ENCODE results near the gene SPC24. TPM values are rescaled to one million over a fixed set of nuclear protein-coding genes. Genes with fewer than 3 reads are reported as not detected.
A peak's percentile ranks its signal among the peaks of the same experiment; 100 is the strongest.
"Not testable (repeated sequence)": the region's sequence is repeated elsewhere in the genome, so short reads cannot be mapped to it uniquely, and the experiment has no call there.

Gene SPC24
- total RNA-seq, 6 donors from 2014 or later, result 1.4 to 13.3 (median 2.1) TPM; not detected in 1

GRCh38 chr19:11164879-11165406, 9.4 kb upstream of the SPC24 start:
- TF ChIP-seq POLR2AphosphoS5 (IDR thresholded peaks at IDR 0.05) (peak in 1 of 2 donors; percentile 48), EP300 (IDR thresholded peaks at IDR 0.05) (no peak), POLR2A (IDR thresholded peaks at IDR 0.05) (no peak)
- TF ChIP-seq, protein P1, sequence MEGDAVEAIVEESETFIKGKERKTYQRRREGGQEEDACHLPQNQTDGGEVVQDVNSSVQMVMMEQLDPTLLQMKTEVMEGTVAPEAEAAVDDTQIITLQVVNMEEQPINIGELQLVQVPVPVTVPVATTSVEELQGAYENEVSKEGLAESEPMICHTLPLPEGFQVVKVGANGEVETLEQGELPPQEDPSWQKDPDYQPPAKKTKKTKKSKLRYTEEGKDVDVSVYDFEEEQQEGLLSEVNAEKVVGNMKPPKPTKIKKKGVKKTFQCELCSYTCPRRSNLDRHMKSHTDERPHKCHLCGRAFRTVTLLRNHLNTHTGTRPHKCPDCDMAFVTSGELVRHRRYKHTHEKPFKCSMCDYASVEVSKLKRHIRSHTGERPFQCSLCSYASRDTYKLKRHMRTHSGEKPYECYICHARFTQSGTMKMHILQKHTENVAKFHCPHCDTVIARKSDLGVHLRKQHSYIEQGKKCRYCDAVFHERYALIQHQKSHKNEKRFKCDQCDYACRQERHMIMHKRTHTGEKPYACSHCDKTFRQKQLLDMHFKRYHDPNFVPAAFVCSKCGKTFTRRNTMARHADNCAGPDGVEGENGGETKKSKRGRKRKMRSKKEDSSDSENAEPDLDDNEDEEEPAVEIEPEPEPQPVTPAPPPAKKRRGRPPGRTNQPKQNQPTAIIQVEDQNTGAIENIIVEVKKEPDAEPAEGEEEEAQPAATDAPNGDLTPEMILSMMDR (IDR thresholded peaks at IDR 0.05), result no peak
- DNase-seq, result peak in 1 of 2 donors; percentile 24
- Histone ChIP-seq H3K4me1 (peaks cover 0 to 16% (median 3%) of the 10 kb centered on the region in 4 donors), H3K9me3 (peaks cover 0 to 9% (median 0%) of the 10 kb centered on the region in 4 donors), H3K36me3 (peaks cover 0 to 57% (median 30%) of the 10 kb centered on the region in 4 donors), H3K4me3 (no peak overlapping the region), H3K27ac (peak overlapping the region; percentile 55 to 82 (median 62)), H3K27me3 (no peaks in the 10 kb centered on the region)
- ATAC-seq (ENCODE audit: low FRiP score in 2 of 2), result peak; percentile 35 to 85
- WGBS, 2 donors, result 75 to 77% methylated on average over 17 of the region's 17 CpGs

DNA sequence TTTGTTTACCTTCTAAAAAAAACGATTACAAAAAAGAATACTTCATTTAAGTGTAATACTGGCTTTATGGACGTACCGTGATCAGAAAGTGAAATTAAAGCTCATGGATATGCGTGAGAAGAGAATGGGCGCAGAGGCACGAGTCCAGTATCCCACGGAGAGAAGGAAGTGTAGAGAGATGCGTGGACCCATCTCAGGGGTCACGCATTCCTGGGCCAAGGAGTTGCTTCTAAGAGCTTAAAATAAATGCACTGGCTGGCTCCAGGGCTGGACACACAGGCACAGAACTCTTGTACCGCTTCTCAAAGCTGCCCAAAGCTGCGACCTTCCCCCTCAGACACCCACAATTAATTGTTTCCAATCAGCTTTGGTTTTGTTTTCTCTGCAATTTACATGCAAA, 8.7 kb upstream of the SPC24 start:
- H3K4me1 ChIP-seq, result peaks cover 4 to 21% (median 8%) of the 10 kb centered on the region in 4 donors

GRCh38 chr19:11160440-11160768, 4.8 kb upstream of the SPC24 start:
- DNase-seq; ATAC-seq (ENCODE audit: low FRiP score in 2 of 2); H3K4me3 ChIP-seq; H3K27me3 ChIP-seq; H3K9me3 ChIP-seq: not testable (repeated sequence)
- WGBS, 2 donors, result 93 to 94% methylated on average over 2 of the region's 2 CpGs
- peaks cover 0 to 13% (median 0%) of the 10 kb centered on the region in 4 donors for H3K36me3 ChIP-seq
- H3K4me1 ChIP-seq, result peaks cover 24 to 33% (median 32%) of the 10 kb centered on the region in 4 donors
- peak overlapping the region in 2 of 4 donors; percentile 59 to 76 for H3K27ac ChIP-seq

More for the DNA sequence above, 8.7 kb upstream of the SPC24 start:
- TF ChIP-seq POLR2AphosphoS5 (IDR thresholded peaks at IDR 0.05) (no peak), POLR2A (IDR thresholded peaks at IDR 0.05) (no peak), EP300 (IDR thresholded peaks at IDR 0.05) (no peak)
- TF ChIP-seq, protein P1 (IDR thresholded peaks at IDR 0.05), result no peak
- DNase-seq, result no peak
- no peak for ATAC-seq (ENCODE audit: low FRiP score in 2 of 2)
- Histone ChIP-seq H3K36me3 (peaks cover 0 to 50% (median 23%) of the 10 kb centered on the region in 4 donors), H3K27me3 (no peaks in the 10 kb centered on the region), H3K9me3 (peaks cover 0 to 9% (median 0%) of the 10 kb centered on the region in 4 donors), H3K4me3 (no peak overlapping the region), H3K27ac (peak overlapping the region; percentile 55 to 63 (median 59))
- WGBS, 2 donors, result 77 to 81% methylated on average over 11 of the region's 11 CpGs

DNA sequence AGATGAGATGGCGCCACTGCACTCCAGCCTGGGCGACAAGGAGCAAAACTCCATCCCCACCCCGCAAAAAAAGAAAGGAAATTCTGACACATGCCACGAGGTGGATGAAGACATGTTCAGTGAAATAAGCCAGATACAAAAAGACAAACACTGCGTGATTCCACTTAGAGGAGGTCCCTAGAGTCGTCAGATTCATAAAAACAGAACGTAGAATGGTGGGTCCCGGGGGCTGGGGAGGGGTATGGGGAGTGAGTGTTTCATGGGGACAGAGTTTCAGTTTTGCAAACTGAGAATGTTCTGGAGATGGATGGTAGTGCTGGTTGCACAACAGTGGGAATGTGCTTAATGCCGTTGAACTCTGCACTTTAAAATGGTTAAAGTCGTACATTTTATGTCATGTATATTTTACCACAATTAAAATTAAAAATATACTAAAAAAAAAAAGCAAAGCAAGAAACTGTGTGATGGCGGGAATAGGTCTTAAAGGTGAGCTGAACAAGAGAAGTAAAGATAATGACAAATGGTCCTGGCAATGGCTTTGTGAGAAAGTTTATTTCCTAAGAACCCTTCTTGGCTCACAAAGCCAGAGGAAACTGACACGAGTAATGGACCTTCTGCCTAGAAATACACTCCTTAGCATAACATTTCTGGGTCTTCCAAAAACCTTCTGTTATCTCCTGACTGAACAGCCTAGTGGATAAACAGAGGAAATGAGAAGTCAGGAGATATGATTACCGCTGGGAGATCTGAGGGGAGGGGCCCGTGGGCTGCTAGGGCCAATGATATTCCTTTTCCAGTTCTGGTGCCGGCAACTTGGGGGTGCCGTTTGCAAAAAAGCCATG, 4.2 kb upstream of the SPC24 start:
- peak overlapping the region; percentile 28 to 76 (median 52) for H3K27ac ChIP-seq
- no peak for DNase-seq
- no peak for TF ChIP-seq EP300 (IDR thresholded peaks at IDR 0.05)
- TF ChIP-seq, protein P1 (IDR thresholded peaks at IDR 0.05), result peak in 1 of 6 experiments; percentile 9
- TF ChIP-seq POLR2AphosphoS5 (IDR thresholded peaks at IDR 0.05), result peak in 1 of 2 donors; percentile 16

DNA sequence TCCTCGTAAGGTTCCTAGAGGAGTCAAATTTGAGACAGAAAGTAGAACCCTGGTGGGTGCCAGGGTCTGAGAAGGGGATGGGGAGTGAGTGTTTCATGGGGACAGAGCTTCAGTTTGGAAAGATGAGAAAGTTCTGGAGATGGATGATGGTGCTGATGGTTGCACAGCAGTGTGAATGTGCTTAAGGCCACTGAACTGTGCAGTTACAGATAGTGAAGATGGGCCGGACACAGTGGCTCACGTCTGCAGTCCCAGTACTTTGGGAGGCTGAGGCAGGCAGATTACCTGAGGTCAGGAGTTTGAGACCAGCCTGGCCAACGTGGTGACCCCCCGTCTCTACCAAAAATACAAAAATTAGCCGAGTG, 917 bp downstream of the SPC24 start:
- H3K4me1 ChIP-seq, result peaks cover 29 to 55% (median 44%) of the 10 kb centered on the region in 4 donors
- H3K27me3 ChIP-seq, result no peaks in the 10 kb centered on the region
- no peak for ATAC-seq (ENCODE audit: low FRiP score in 2 of 2)
- WGBS, 2 donors, result 40 to 56% methylated on average over 2 to 6 of the region's 6 CpGs
- peak overlapping the region in 2 of 4 donors; percentile 51 to 60 for H3K4me3 ChIP-seq
- no peak for DNase-seq
- no peak overlapping the region for H3K27ac ChIP-seq
- no peaks in the 10 kb centered on the region for H3K36me3 ChIP-seq
- TF ChIP-seq POLR2A (IDR thresholded peaks at IDR 0.05), result no peak
- TF ChIP-seq EP300 (IDR thresholded peaks at IDR 0.05), result no peak
- TF ChIP-seq, protein P1 (IDR thresholded peaks at IDR 0.05), result no peak
- no peak for TF ChIP-seq POLR2AphosphoS5 (IDR thresholded peaks at IDR 0.05)
- no peaks in the 10 kb centered on the region for H3K9me3 ChIP-seq

More for the DNA sequence above, 4.2 kb upstream of the SPC24 start:
- no peak for ATAC-seq (ENCODE audit: low FRiP score in 2 of 2)
- Histone ChIP-seq H3K4me3 (no peak overlapping the region), H3K4me1 (peaks cover 29 to 37% (median 36%) of the 10 kb centered on the region in 4 donors), H3K36me3 (peaks cover 0 to 9% (median 0%) of the 10 kb centered on the region in 4 donors), H3K27me3 (no peaks in the 10 kb centered on the region), H3K9me3 (peaks cover 0 to 9% (median 0%) of the 10 kb centered on the region in 4 donors)
- 41 to 48% methylated on average over 14 to 16 of the region's 16 CpGs for WGBS, 2 donors
